Measurements from ENCODE around the gene NAA80. TPM values are rescaled to one million over a fixed set of nuclear protein-coding genes. Genes with fewer than 3 reads are reported as not detected.
A peak's percentile ranks its signal among the peaks of the same experiment; 100 is the strongest.

NAA80 gene
- total RNA-seq, 1 donor from 2014 or later: 5.6 TPM

- peak; percentile 99 for DNase-seq
These were observed 28.9 kb upstream of the NAA80 start, which contains the start of gene TUSC2 for GRCh38 chr3:50327943-50328691. TSS of gene TUSC2 (minus strand) at chr3:50328223. CDS start at chr3:50328099, 124 bp downstream.

- DNase-seq: no peak
These were observed 27.9 kb upstream of the NAA80 start for GRCh38 chr3:50327129-50327528.

- DNase-seq: no peak
These were observed 27.0 kb upstream of the NAA80 start for GRCh38 chr3:50326182-50326541.

- DNase-seq: no peak
These were observed 26.4 kb upstream of the NAA80 start for GRCh38 chr3:50325497-50326181.

GRCh38 chr3:50325113-50325480 is 25.9 kb upstream of the NAA80 start:
- no peak for DNase-seq

- DNase-seq: peak; percentile 70
These were observed 25.3 kb upstream of the NAA80 start for GRCh38 chr3:50324351-50325112.

- DNase-seq: no peak
These were observed 24.5 kb upstream of the NAA80 start for GRCh38 chr3:50323614-50324199.

GRCh38 chr3:50323092-50323600 is 23.9 kb upstream of the NAA80 start:
- no peak for DNase-seq

- DNase-seq: no peak
These were observed 23.3 kb upstream of the NAA80 start, which contains the start of gene HYAL2 for GRCh38 chr3:50322386-50323091. TSS of gene HYAL2 (minus strand) at chr3:50322745. CDS start at chr3:50320489, 2,256 bp downstream.

GRCh38 chr3:50322115-50322385 is 22.8 kb upstream of the NAA80 start:
- DNase-seq: no peak

GRCh38 chr3:50321336-50322114 is 22.3 kb upstream of the NAA80 start:
- peak; percentile 96 for DNase-seq

- peak; percentile 91 for DNase-seq
These were observed 21.7 kb upstream of the NAA80 start for GRCh38 chr3:50320853-50321335.

- no peak for DNase-seq
These were observed 20.9 kb upstream of the NAA80 start for GRCh38 chr3:50319894-50320625.

- DNase-seq: no peak
These were observed 20.1 kb upstream of the NAA80 start for GRCh38 chr3:50319181-50319893.

GRCh38 chr3:50318615-50319014 is 19.4 kb upstream of the NAA80 start:
- no peak for DNase-seq

GRCh38 chr3:50318163-50318562 is 19.0 kb upstream of the NAA80 start:
- DNase-seq: no peak

GRCh38 chr3:50317300-50317699 is 18.1 kb upstream of the NAA80 start:
- DNase-seq: no peak

GRCh38 chr3:50316657-50317242 is 17.5 kb upstream of the NAA80 start:
- DNase-seq: peak; percentile 54

GRCh38 chr3:50314816-50315215 is 15.6 kb upstream of the NAA80 start:
- DNase-seq: no peak
